GM18909 (cell line): Measurements from ENCODE around the gene SKIC2.
"Not testable (repeated sequence)": the region's sequence is repeated elsewhere in the genome, so short reads cannot be mapped to it uniquely, and the experiment has no call there.

Experiments used
- ATAC-seq: cut with Tn5 transposase; IDR thresholded peaks from one replicate; pipeline ENCODE4 v1.9.1; 2021; ENCODE audit warnings: mild to moderate bottlenecking; ENCODE audit not compliant: unreplicated experiment, poor library complexity

SKIC2 gene

DNA sequence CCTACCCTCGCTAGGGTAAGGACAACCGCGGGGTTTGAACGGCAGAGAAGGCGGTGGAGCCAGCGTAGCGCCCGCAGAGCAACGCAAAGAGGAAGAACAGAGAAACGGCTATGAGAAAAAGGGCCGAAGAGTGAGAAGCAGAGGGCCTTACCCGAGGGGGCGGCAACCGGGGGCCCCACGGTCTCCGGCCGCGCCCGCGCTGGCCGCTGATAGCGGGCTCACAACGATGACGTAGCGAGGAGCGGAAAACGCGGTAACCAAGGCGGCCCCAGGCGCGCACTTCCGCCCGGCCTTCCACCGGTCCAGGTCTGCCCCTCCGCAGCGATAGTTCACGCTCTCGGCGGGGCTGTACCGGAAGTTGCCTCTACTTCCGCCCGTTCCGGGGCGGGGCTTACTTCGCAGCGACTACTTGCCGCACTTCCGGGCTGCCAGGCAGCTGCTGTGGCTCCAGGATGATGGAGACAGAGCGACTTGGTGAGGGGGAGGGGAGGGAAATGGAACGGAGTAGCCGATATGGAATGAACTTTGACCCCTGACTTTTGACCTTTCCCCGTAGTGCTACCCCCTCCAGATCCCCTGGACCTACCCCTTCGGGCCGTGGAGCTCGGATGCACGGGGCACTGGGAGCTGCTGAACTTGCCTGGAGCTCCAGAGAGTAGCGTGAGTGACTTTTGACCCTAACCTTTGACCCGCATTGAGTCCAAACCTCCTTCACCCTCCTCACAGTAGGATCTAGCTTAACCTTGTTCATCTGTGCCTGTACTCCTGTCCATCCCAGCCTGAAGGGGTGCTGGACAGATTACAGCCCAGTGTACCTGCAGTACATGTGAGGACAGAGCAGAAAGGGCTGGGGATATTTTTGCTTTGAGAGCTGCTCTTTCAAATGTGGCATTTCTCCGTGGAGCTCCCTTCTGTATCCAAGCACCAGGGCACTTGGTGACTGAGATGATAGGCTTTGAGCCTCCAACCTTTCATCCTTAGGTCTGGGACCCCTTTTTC is at the start of gene SKIC2, which contains the start of gene NELFE:
Gene SKIC2 (plus strand): TSS at position 435 of the 999 bp plus-strand sequence. CDS start 18 bp downstream, at position 453.
Gene NELFE (minus strand): TSS at position 231 of the 999 bp plus-strand sequence. CDS start 525 bp downstream, outside the sequence.
- ATAC-seq, result peak; percentile 94

DNA sequence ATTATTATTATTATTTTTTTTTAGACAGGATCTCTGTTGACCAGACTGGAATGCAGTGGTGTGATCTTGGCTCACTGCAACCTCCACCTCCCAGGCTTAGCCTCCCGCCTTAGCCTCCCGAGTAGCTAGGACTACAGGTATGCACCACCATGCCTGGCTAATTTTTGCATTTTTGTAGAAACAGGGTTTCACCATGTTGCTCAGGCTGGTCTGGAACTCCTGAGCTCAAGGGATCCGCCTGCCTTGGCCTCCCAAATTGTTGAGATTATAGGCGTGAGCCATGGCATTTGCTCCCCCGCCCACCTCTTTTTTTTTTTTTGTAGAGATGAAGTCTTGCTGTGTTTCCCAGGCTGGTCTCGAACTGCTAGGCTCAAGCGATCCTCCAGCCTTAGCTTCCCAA is 49.7 kb upstream of the SKIC2 start:
- not testable (repeated sequence) for ATAC-seq

DNA sequence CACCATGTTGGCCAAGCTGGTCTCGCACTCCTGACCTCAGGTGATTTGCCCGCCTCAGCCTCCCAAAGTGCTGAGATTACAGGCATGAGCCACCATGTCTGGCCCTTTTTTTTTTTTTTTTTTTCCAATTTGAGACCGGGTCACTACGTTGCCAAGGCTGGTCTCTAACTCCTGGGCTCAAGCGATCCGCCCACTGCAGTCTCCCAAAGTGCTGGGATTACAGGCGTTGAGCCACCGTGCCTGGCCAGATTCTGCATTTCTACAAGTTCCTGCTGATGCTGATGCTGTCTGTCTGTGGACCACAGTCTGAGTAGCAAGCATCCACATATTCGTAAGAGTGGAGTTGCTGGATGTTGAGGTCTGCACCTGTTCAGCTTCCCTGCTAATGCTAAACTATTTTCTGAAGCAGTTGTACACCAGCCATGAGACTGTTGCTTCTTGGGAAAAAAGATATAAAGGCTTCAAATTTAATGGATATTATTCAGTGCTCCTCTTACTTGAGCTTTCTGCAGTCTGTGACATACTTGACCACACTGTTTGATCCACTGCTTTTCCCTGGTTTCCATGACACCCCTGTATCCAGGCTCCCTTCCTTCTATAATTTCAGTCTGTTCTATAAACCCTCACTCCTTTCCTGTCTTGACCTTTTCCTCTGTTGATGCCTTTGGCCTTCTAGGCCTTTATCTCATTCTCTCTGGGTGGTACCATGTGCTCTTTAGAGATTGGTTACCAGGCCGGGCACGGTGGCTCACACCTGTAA is 47.0 kb upstream of the SKIC2 start:
- no peak for ATAC-seq

DNA sequence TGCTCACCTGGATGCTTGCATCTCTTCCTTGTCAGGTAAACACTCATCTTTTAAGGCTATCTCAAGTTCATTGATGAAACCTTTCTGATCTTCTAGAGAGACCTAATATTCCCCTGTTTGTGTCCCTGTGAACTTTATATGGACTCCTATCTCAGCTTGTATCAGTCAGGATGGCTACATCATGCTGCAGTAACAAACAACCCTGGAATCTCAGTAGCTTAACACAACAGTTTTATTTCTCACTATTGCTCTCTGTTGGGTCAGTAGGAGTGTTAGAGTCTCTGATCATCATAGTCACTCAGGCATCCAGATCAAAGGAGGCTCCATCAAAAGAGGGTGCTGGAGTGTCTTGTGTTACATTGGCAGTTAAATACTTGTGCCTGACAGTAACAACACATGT is 43.6 kb upstream of the SKIC2 start:
- ATAC-seq, result no peak

DNA sequence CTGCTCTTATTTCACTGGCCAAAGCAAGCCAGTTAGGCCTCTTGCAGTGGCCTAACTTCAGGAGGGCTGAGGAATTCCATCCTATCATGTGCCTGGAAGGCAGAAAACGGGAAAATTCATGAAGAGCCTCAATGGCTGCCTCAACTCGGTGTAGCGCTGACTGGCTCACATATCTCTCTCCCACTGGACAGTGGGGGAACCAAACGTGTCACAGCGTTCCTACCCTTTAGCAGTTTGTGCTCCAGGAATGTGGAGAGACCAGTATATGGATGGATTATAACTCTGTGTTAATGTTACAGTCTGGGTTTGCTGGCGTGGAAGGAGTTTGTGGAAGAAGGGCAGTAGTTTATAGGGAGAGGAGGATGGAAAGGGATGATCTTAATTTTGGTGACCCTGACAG is 43.2 kb upstream of the SKIC2 start:
- no peak for ATAC-seq

DNA sequence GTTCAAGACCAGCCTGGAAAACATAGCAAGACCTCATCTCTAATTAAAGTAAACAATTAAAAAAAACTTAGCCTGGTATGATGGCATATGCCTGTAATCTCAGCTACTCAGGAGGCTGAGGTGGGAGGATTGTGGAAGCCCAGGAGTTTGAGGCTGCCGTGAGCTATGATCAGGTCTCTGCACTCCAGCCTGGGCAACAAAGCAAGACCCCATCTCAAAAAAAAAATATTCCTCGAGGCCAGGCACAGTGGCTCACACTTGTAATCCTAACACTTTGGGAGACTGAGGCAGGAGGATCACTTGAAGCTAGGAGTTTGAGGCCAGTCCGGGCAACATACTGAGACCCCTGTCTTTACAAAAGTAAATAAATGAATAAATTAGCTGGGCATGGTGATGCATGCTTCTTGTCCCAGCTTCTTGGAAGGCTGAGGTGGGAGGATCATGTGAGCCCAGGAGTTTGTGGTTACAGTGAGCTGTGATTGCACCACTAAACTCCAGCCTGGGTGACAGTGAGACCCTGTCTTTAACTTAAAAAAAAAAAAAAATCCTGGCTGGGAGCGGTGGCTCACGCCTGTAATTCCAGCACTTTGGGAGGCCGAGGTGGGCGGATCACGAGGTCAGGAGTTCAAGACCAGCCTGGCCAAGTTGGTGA is 40.8 kb upstream of the SKIC2 start:
- ATAC-seq, result no peak

DNA sequence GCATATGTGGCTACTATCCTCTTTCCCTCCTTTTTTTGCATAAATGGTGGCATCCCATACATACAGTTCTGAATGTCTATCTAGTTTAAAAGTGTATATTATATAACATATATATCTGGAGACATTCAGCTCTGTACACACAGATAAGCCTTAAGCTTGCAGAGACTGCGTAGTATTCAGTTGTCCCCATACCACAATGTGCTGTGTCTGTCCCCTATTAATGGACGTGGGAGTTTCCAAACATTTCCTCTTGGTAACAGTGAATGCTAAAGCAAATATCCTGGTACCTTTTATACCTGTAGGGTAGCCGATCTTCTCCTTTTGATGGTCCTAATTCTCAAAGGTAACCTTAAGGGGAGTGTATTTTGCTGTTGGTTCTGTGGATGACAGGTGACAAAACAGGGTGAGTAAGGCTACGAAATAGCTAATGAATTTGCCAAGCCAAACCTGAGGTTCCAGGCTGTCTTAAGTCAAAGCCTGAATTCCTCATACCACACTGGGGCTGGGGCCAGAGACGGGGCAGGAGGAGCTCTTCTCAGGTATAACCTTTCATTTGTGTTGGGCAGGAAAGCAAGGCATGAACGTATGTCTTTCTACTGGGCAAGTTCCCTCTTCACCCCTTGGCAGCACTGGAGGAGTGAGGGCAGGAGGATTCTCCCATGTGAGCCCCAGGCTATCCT is 39.2 kb upstream of the SKIC2 start:
- ATAC-seq, result no peak

DNA sequence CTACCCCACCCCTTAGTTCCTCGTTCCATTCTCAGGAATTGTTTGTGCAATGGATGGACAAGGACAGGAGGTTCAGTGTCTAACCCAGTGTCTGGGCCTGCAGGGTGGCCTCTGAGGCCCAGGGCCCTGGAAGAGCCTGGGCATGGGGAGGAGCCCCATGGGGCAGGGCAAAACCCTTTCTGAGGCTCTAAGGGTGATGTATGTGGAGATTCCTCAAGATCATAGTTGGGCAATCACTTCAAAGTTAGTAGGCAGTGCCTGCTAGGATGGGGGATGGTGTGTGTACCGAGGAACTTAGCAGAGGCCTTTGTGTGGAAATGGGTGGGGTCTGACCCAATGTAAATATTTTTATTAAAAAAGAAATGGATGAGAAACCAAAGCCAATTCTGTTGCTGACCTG is 38.2 kb upstream of the SKIC2 start:
- no peak for ATAC-seq

DNA sequence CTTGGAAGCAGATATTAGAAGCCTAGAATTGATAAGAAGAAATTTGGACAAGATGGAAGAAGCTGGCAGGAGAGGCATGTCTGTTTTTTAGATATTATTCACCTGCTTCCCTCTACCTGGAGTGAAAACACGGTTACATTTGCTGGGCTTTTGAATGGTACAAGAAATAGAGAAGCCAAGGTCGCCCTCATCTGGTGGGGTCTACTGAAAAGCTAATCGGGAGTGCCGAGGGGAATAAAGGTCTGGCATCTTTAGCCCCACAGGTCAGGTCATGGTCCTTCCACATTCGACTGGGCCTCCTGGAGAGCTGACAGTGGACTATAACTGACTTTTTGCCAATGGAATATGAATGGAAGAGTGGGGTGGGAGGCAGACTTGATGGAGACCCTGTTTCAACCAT is 36.0 kb upstream of the SKIC2 start:
- ATAC-seq, result no peak

DNA sequence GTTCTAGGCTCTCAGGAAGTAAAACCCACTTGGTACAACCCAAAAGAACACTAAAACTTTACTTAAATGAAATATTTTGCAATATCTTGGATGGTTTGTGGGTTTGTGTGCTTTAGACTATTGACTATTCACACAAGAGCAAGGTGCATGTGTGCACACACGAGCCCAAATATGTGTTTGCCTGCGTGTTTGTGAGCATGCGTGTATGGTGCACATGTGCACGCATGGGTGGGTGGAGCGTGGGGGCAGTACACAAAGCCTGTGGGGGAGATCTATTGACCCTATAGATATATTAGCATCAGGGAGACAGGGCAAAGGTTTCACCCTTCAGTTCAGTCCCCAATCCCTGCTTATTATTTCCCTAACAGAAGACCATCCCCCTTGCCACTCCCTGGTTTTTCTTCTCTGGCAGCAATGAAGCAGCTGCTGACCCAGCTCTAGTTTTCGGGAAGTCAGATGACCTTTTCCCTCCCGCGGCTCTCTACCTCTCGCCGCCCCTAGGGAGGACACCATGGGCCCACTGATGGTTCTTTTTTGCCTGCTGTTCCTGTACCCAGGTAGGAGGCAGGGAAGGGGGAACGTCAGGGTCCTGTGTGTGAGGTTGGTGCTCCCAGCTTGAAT is 31.6 kb upstream of the SKIC2 start, which contains the start of gene C2:
Gene C2 (plus strand): TSS at position 476 of the 621 bp plus-strand sequence. CDS start 36 bp downstream, at position 512.
- ATAC-seq, result no peak

DNA sequence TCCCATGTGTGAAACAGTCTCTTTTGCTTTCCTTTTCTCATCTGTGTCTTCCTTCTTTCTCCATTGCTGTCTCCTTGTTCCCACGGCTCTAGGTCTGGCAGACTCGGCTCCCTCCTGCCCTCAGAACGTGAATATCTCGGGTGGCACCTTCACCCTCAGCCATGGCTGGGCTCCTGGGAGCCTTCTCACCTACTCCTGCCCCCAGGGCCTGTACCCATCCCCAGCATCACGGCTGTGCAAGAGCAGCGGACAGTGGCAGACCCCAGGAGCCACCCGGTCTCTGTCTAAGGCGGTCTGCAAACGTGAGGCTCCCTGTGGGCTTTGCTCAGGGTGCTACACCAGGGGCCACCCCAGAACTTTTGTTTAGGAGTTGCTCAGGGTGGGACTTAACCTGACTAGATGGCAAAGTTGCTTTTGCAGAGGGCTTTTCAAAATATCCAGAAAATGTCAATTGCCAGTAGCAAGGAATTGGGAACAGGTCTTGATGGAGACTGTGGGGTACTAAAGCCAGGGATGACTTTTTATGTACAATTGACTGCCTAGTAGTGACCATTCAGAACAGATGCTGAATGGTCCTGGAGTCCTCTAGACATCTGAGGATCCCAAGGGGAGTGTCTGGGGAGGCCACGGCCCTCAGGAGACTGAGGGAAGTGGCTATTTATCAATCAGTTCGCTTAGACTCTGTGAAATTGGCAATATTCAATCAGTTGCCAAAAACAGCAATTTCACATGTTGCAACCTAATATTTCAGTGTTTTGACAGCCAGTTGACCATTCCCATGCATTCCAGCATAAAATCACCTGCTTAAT is 30.9 kb upstream of the SKIC2 start:
- no peak for ATAC-seq

DNA sequence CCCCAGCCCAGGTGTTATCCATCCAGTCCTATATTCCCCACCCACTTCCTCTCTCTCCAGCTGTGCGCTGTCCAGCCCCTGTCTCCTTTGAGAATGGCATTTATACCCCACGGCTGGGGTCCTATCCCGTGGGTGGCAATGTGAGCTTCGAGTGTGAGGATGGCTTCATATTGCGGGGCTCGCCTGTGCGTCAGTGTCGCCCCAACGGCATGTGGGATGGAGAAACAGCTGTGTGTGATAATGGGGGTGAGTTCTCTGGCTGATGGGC is 30.4 kb upstream of the SKIC2 start:
- ATAC-seq, result no peak

DNA sequence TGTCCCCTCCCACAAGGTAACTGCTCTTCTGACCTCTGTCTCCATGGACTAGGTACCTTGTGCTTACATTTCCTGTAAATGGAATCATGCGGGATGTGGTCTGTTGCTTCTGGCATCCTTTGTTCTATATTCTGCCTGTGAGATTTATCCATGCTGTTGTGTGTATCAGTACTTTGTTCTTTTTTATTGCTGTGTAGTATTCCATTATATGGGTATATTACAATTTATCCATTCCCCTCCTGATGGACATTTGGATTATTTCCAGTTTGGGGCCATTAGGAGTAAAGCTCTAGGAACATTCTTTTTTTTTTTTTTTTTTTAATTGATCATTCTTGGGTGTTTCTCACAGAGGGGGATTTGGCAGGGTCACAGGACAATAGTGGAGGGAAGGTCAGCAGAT is 28.0 kb upstream of the SKIC2 start:
- ATAC-seq, result no peak

DNA sequence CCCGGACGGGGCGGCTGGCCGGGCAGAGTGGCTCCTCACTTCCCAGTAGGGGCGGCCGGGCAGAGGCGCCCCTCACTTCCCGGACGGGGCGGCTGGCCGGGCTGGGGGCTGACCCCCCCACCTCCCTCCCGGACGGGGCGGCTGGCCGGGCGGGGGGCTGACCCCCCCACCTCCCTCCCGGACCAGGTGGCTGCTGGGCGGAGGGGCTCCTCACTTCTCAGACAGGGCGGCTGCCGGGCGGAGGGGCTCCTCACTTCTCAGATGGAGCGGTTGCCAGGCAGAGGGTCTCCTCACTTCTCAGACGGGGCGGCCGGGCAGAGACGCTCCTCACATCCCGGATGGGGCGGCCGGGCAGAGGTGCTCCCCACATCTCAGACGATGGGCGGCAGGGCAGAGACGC is 26.8 kb upstream of the SKIC2 start:
- not testable (repeated sequence) for ATAC-seq

DNA sequence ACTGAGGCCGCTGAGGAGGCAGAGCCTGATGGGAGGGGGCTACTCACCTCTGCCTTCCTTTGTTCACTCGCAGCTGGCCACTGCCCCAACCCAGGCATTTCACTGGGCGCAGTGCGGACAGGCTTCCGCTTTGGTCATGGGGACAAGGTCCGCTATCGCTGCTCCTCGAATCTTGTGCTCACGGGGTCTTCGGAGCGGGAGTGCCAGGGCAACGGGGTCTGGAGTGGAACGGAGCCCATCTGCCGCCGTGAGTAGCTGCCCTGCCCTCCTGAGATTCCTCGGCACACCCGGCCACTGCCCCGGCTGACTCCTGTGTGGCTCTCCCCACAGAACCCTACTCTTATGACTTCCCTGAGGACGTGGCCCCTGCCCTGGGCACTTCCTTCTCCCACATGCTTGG is 25.4 kb upstream of the SKIC2 start:
- no peak for ATAC-seq

DNA sequence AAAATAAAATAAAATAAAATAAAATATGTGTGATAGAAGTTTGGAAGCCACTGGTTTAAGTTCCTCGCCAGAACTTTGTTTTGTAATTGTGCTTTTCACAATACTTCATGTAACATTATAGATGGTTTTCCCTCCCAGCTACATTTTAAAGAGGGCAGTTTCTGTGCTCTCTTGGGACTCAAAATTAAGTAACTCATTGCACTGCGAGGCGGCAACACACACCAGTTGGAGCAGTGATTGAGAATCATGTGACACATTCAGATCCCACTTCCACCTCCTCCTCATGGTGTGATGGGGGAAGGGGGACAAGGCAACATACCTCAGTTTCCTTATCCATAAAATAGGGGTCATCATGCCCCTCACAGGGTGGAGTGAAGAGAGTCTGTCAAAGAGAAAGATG is 24.0 kb upstream of the SKIC2 start:
- no peak for ATAC-seq

DNA sequence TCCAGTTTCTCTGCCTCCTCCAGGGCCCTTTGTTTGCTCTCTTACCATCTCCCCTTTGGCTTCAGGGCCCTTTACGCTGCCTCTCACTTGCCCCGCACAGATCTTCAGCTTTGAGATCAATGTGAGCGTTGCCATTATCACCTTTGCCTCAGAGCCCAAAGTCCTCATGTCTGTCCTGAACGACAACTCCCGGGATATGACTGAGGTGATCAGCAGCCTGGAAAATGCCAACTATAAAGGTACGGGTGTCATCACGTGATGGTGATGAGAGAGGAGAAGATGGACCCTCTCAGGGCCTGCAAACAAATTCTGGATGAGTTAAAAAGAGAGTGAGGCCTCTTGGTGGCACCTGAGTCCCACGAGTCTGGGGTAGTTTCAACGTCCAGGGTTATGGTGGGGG is 23.2 kb upstream of the SKIC2 start:
- ATAC-seq, result no peak

DNA sequence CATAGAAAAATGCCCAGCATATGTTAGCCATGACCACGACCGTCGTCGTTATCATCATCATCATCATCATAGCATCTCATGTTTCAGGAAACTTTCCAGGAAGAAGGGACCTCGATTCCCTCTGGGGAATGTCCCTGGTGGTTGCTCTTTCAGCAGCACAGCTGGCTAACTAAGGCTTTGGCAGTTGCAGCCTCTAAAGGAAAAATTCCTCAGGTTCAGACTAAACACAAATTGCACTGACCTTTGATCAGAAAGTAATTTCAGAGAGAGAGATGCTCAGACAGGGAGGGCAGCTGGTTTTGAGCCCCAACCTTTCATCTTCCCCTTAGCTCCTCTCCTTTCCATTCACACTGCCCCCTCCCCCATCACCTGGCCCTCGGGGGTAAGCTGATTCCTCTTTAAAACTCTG is 18.7 kb upstream of the SKIC2 start:
- ATAC-seq, result no peak

DNA sequence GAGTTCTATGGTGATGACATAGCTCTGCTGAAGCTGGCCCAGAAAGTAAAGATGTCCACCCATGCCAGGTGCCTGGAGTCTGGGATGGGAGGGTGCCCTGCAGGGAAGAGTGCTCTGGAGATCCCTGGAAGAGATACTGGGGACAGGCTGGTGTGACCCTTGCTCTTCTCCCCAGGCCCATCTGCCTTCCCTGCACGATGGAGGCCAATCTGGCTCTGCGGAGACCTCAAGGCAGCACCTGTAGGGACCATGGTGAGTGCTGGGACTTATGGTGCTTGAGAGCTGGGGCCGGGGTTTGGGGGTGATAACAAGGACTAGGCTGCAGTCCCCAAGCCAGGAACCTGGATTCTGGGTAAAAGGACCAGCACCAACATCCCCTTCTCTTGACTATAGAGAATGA is 15.2 kb upstream of the SKIC2 start:
- no peak for ATAC-seq
